HG03565 (cell line): ENCODE measurements around the gene SQOR.
"Not testable (repeated sequence)": the region's sequence is repeated elsewhere in the genome, so short reads cannot be mapped to it uniquely, and the experiment has no call there.

ENCODE experiments used
- ATAC-seq: cut with Tn5 transposase; IDR thresholded peaks from one replicate; pipeline ENCODE4 v1.9.1; 2021; ENCODE audit warnings: mild to moderate bottlenecking, moderate library complexity; ENCODE audit not compliant: unreplicated experiment

Gene SQOR

GRCh38 chr15:45630917-45631691, 3.7 kb upstream of the SQOR start:
- no peak for ATAC-seq

GRCh38 chr15:45631776-45632175, 3.1 kb upstream of the SQOR start:
- ATAC-seq, result no peak

DNA sequence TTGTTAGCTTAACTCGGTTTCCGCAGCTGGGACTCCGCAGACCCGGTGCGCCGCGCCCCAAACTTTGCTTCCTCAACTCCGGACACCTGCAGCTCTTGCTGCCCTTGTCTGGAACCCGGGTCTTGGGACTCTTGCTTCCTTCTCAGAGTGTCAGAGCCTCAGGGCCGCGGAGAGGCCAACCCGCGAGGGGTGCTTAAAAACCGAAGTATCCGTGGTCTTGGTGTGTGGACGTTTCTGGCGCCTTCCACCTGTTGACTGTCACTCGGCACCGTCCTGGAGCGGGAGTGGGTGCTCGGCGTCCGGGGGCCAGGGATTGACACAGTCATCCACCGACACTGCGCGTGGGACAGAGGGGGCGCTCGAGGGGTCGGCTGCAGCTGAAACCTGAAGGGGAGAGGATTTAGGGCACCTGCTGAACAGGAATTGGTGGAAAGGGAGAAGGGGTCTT, 386 bp downstream of the SQOR start:
- peak; percentile 28 for ATAC-seq

GRCh38 chr15:45635763-45636292, 999 bp downstream of the SQOR start:
- ATAC-seq, result no peak

GRCh38 chr15:45637141-45637540, 2.3 kb downstream of the SQOR start:
- ATAC-seq, result no peak

DNA sequence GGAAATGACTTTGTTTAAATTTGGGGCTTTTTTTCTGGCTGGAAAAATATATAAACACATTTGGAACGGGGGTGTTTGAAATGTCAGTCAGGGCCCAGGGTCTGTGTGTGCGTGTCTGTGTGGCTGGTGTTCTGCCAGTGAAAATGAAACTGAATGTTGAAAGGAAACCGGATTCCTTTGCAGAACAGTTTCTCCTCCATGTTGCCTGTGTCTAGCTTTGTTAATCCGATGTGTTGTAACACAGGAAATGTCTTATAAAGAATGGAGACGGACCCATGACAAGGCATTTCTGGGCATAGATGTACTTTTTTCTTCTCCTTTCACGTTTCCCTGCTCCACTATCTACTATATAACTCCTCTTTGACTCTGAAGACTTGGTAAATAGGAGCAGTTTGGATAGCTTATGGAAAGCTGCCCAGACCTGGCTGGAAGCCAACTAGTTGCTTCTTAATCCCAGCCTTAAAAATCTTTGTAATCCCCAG, 2.8 kb downstream of the SQOR start:
- peak; percentile 49 for ATAC-seq

DNA sequence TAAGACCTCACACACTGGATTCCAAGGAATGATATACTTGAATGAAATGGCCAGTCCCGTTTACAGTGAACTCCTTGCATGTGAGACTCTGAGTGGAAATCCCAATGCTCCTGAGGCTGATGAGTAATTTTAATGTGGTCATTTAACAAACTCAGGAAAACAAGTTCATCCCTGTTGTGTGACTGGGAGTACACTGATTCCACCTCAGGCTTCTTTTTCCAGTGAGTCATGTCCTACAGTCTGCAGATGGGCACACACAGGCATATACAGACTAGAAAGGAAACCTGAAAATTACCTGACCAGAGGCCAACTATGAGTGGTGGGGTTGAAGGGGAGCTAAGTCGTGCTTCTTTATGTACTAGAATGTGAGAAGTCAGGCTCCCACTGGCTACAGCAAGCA, 5.8 kb downstream of the SQOR start:
- ATAC-seq, result no peak

GRCh38 chr15:45641374-45641781, 6.5 kb downstream of the SQOR start:
- ATAC-seq, result no peak

DNA sequence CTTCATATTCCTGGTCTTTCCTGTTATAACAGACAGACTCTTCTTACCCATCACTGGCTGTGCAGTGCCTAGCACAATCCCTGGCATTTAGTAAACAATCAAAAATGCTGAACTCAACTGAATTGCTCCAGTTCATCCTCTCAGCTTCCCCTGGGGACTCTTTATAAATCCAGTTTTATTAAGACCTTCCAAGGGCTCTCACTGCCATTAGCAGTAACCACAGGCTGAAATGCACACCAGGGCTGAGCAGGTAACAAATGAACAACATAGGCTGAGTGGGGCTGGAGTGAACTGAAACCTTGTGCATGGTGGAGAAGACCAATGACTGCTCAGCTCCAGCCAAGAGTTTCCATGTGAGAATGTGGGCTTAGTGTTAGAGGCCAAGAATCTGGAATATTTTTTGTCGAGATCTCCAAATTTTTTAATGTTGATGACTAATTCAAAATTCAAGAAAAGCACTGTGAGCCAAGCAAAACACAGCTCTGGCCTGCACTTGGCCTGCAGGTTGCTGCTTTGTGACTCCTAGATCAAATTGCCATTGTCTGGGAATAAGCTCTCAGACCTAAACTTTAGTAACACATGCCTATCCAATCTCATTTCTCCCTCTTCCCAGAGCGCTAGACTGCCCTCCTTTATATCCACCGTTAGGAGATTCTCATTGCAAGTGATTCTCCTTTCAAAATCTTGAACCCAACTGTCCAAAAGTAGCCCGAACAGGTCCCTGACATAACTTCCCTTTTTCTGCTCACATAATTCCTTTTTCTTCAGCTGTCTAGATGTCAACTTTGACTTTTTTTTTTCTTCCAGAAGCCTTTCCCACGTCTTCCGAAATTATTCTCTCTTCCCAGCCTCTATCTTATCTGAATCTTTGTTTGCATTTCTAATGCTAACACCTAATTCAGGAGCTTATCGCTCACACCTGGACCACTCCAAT, 7.4 kb downstream of the SQOR start:
- ATAC-seq, result no peak

- no peak for ATAC-seq
Measured at GRCh38 chr15:45644437-45644836, 9.6 kb downstream of the SQOR start.

GRCh38 chr15:45645026-45645980, 10.5 kb downstream of the SQOR start:
- ATAC-seq, result no peak

- ATAC-seq, result no peak
Measured at GRCh38 chr15:45646220-45646619, 11.4 kb downstream of the SQOR start.

DNA sequence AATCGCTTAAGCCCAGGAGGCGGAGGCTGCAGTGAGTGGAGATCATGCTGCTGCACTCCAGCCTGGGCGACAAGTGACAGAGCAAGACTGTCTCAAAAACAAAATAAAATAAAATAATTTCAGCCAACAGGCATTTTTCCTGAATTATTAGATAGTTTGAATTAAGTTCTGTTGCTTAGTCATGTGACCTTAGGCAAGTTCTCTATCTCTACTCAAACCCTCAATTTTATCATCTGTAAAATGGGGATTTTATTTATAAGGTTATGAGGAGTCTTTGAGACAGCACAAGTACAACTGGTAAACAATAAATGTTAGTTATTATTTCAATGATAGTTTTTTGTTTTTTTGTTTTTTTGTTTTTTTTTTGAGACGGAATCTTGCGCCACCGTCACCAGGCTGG, 13.0 kb downstream of the SQOR start:
- no peak for ATAC-seq

DNA sequence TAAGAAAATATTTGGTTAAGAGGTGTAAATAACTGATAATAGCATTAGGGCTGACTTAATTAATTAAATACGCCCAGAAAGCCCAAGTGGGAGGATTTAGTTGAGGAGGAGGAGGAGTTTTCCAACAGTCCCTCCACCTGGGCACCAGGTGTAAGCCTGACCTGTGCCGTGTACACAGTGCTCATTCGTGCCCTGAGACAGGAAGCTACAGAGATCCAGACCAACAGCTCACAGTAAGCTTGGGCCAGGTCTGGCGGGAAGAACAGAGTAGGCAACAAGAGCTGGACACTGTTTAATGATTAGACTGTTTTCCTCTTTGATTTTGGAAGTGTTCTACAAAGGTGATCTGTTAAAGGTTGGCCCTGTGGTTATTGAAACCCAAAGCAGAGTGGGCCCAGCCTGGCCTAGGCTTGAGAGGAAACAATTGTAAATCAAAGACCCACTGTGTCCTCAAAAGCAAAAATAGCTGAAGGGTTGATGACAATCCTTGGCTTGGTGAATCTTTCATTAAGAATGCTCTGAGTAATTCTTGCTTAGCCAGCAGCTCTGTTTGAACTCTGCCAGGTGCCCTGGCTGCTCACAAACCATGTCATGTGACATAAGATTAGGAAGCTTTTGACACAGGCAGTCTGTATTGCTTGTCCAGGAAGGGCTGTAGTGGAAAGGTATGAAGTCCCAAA, 13.8 kb downstream of the SQOR start:
- no peak for ATAC-seq

GRCh38 chr15:45650007-45650406, 15.2 kb downstream of the SQOR start:
- not testable (repeated sequence) for ATAC-seq

- ATAC-seq, result no peak
Measured at GRCh38 chr15:45650889-45651525, 16.2 kb downstream of the SQOR start.

- no peak for ATAC-seq
Measured at GRCh38 chr15:45653702-45654424, 19.0 kb downstream of the SQOR start.

- no peak for ATAC-seq
Measured at GRCh38 chr15:45654749-45655148, 19.9 kb downstream of the SQOR start.

GRCh38 chr15:45657254-45657653, 22.4 kb downstream of the SQOR start:
- no peak for ATAC-seq
